PC-3 (cell line): Measurements from ENCODE around the gene ATG5.
"Not testable (repeated sequence)": the region's sequence is repeated elsewhere in the genome, so short reads cannot be mapped to it uniquely, and the experiment has no call there.

Experiments used
- EZH2phosphoT487 ChIP-seq: fragments of 300-600 bp; sonication (generic); IDR thresholded peaks from 2 replicates; pipeline ENCODE4 v1.6.1; 2018; ENCODE audit warnings: mild to moderate bottlenecking, antibody characterized with exemption, low read length, borderline replicate concordance
- TF ChIP-seq, protein P1 (sequence below): fragments of 300-600 bp; sonication (generic); conservative IDR thresholded peaks from 2 replicates; pipeline ENCODE4 v1.5.1; 2017; ENCODE audit warnings: antibody characterized with exemption, low read depth, mild to moderate bottlenecking, low read length

DNA sequence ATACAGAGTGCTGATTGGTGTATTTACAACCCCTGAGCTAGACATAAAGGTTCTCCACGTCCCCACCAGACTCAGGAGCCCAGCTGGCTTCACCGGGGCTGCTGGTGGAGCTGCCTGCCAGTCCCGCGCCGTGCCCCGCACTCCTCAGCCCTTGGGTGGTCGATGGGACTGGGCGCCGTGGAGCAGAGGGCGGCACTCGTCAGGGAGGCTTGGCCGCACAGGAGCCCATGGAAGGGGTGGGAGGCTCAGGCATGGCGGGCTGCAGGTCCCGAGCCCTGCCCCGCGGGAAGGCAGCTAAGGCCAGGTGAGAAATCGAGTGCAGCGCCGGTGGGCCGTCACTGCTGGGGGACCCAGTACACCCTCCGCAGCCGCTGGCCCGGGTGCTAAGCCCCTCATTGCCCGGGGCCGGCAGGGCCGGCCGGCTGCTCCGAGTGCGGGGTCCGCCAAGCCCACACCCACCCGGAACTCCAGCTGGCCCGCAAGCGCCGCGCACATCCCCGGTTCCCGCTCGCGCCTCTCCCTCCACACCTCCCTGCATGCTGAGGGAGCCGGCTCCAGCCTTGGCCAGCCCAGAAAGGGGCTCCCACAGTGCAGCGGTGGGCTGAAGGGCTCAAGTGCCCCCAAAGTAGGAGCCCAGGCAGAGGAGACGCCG is 56.2 kb downstream of the ATG5 start:
- TF ChIP-seq, protein P1, sequence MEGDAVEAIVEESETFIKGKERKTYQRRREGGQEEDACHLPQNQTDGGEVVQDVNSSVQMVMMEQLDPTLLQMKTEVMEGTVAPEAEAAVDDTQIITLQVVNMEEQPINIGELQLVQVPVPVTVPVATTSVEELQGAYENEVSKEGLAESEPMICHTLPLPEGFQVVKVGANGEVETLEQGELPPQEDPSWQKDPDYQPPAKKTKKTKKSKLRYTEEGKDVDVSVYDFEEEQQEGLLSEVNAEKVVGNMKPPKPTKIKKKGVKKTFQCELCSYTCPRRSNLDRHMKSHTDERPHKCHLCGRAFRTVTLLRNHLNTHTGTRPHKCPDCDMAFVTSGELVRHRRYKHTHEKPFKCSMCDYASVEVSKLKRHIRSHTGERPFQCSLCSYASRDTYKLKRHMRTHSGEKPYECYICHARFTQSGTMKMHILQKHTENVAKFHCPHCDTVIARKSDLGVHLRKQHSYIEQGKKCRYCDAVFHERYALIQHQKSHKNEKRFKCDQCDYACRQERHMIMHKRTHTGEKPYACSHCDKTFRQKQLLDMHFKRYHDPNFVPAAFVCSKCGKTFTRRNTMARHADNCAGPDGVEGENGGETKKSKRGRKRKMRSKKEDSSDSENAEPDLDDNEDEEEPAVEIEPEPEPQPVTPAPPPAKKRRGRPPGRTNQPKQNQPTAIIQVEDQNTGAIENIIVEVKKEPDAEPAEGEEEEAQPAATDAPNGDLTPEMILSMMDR = not testable (repeated sequence)
- TF ChIP-seq EZH2phosphoT487 = not testable (repeated sequence)
